Cardiac muscle cell (in vitro differentiated cells and primary cell): ENCODE results near the gene SATB2. TPM values are rescaled to one million over a fixed set of nuclear protein-coding genes. Genes with fewer than 3 reads are reported as not detected.
A peak's percentile ranks its signal among the peaks of the same experiment; 100 is the strongest.

Experiments used
- DNase-seq, 2 donors: peaks; one replicate each; pipeline versions ENCODE4 v3.0.0 to v3.0.0-alpha.2; 2010 to 2017; ENCODE audit warnings: low read depth in 1 of 2, low spot score in 1 of 2
- H3K27ac ChIP-seq: fragments of 200-600 bp; sonication (generic); 2 replicates; pipeline ENCODE4 v1.5.1; 2016
- H3K27me3 ChIP-seq: fragments of 200-600 bp; sonication (generic); 2 replicates; pipeline ENCODE4 v1.6.0; 2016; ENCODE audit warnings: control low read depth
- H3K36me3 ChIP-seq: fragments of 200-600 bp; sonication (generic); 2 replicates; pipeline ENCODE4 v1.5.1; 2016; ENCODE audit warnings: control low read depth
- H3K4me1 ChIP-seq: fragments of 200-600 bp; sonication (generic); 2 replicates; pipeline ENCODE4 v1.8.1; 2017; ENCODE audit warnings: low read depth, mild to moderate bottlenecking, mixed run types
- H3K4me3 ChIP-seq: fragments of 200-600 bp; sonication (generic); 2 replicates; pipeline ENCODE4 v1.5.1; 2016; ENCODE audit warnings: mild to moderate bottlenecking
- H3K9me3 ChIP-seq: fragments of 200-600 bp; sonication (generic); 2 replicates; pipeline ENCODE4 v1.5.1; 2017; ENCODE audit warnings: low read depth, mild to moderate bottlenecking, control low read depth
- polyA plus RNA-seq: library from polyadenylated mRNA; unstranded; fragments of >200 nt; fragmentation: Nextera tagmentation; extraction: Ambion mirVana; gene quantifications from 2 replicates; pipeline ENCODE4 v1.2.1, GENCODE V29; 2016
- total RNA-seq: library from RNA; depleted of rRNA; stranded (reverse); fragments of >200 nt; gene quantifications from 2 replicates; pipeline ENCODE4 v1.2.3, GENCODE V29; 2016
- TF ChIP-seq, protein P1 (sequence below): IDR thresholded peaks from 2 replicates; pipeline ENCODE4 v1.5.1; 2012; ENCODE audit warnings: low read depth, mild to moderate bottlenecking, low read length

The SATB2 gene
- total and polyA plus RNA-seq, 2 experiments from 2014 or later, result 1.0 to 1.4 TPM

DNA sequence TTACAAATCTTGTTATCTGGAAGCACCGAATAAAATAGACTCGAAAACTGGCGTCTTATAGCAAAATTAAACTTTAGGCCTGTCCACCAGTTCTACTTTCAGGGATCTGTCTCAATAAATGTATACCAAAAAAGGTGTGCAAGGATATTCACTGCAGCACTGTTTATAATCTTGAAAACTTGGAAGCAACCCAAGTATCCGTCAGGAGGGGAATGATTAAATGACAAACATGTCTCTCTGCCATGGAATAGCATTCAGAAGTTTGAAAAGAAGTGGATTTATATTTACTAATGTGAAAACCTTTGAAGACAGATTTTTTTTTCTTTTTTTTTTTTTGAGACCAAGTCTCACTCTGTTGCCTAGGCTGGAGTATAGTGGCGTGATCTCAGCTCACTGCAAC is 32.3 kb upstream of the SATB2 start:
- no peak for DNase-seq
- Histone ChIP-seq H3K27ac (no peak overlapping the region), H3K4me3 (no peak overlapping the region), H3K27me3 (peaks cover 3% of the 10 kb centered on the region), H3K4me1 (no peaks in the 10 kb centered on the region), H3K36me3 (no peaks in the 10 kb centered on the region), H3K9me3 (no peaks in the 10 kb centered on the region)
- TF ChIP-seq, protein P1, sequence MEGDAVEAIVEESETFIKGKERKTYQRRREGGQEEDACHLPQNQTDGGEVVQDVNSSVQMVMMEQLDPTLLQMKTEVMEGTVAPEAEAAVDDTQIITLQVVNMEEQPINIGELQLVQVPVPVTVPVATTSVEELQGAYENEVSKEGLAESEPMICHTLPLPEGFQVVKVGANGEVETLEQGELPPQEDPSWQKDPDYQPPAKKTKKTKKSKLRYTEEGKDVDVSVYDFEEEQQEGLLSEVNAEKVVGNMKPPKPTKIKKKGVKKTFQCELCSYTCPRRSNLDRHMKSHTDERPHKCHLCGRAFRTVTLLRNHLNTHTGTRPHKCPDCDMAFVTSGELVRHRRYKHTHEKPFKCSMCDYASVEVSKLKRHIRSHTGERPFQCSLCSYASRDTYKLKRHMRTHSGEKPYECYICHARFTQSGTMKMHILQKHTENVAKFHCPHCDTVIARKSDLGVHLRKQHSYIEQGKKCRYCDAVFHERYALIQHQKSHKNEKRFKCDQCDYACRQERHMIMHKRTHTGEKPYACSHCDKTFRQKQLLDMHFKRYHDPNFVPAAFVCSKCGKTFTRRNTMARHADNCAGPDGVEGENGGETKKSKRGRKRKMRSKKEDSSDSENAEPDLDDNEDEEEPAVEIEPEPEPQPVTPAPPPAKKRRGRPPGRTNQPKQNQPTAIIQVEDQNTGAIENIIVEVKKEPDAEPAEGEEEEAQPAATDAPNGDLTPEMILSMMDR, result no peak

DNA sequence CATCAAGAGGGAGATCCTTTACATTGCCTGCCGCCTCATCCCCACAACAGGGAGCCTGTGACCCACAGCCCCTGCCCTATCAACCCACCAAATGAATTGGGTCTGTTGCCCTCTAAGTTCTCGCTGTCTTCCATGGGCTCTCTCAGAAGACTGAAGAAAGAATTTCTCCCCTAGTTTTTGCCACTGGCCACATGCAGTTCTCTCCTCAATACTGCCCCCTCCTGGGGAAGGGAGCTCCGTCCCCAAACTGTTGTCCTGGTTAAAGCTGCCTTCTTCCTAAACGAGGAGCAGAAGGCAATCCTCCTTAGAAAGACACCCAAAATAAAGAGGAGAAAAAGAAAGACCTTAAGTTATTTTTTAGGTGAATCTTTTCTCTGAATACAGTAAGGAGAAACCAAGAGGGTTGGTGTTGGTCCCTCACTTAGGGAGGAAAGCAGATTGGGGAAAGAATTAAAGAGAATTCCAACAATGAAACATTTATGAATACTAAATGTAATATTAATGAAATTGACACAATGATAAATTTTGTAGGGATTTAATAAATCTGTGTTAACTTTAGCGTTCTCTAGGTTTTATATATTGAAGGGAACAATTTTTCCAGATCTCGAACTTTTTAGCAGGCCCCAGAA is 31.1 kb upstream of the SATB2 start:
- TF ChIP-seq, protein P1, result peak; percentile 91
- H3K9me3 ChIP-seq, result no peaks in the 10 kb centered on the region
- H3K27ac ChIP-seq, result no peak overlapping the region
- no peak overlapping the region for H3K4me3 ChIP-seq
- DNase-seq, result peak; percentile 72 to 73
- H3K4me1 ChIP-seq, result no peaks in the 10 kb centered on the region
- H3K27me3 ChIP-seq, result peaks cover 3% of the 10 kb centered on the region
- no peaks in the 10 kb centered on the region for H3K36me3 ChIP-seq

DNA sequence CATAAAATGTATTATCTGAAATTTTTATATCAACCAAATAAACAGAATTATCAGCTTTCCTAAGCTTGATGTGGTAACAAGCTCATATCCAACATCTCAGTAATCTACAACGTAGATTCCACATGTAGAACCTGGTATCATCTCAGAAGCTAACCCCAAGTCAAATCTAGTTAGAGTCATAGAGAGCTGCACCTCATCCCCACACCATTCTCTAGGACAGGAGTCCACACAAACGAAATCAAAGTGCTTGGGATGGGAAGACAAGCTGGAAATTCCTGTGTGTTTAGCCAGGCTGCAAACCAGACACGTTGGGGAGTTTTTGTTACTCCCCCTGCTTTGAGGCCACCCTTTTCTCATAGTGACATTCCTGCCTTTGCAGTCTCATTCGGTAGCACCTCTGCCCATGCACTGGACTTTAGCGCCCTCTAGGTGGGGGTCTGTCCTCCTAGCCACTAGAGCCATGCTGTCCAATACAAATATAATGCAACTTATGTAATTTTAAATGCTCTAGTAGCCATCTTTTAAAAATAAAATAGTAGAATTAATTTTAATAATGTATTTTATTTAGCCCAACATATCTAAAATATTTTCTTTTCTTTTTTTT is 28.1 kb upstream of the SATB2 start:
- no peaks in the 10 kb centered on the region for H3K9me3 ChIP-seq
- H3K4me3 ChIP-seq, result no peak overlapping the region
- TF ChIP-seq, protein P1, result peak; percentile 71
- H3K27ac ChIP-seq, result no peak overlapping the region
- H3K27me3 ChIP-seq, result peaks cover 6% of the 10 kb centered on the region
- H3K36me3 ChIP-seq, result no peaks in the 10 kb centered on the region
- DNase-seq, result peak; percentile 62 to 81
- H3K4me1 ChIP-seq, result no peaks in the 10 kb centered on the region

DNA sequence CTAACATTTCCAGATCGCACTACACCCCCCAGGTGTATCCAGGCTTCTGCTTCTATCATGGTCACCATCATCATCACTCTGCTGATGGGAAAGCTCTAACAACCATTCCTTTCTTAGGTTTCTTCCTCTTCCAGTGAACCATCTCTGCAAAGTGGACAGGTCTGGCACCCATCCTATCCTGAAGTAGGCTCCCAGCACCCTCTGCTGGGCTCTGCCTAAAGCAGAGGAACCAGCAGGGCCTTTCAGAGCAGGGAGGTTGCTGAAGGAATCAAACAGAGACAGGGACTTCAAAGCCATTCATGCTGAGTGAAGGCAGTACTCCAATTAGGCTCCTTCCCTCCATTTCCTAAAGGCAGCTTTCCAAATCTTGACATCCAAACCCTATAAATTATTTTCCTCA is 27.2 kb upstream of the SATB2 start:
- no peak overlapping the region for H3K27ac ChIP-seq
- peaks cover 6% of the 10 kb centered on the region for H3K27me3 ChIP-seq
- DNase-seq, result no peak
- no peaks in the 10 kb centered on the region for H3K9me3 ChIP-seq
- no peaks in the 10 kb centered on the region for H3K36me3 ChIP-seq
- TF ChIP-seq, protein P1, result no peak
- no peaks in the 10 kb centered on the region for H3K4me1 ChIP-seq
- H3K4me3 ChIP-seq, result no peak overlapping the region

DNA sequence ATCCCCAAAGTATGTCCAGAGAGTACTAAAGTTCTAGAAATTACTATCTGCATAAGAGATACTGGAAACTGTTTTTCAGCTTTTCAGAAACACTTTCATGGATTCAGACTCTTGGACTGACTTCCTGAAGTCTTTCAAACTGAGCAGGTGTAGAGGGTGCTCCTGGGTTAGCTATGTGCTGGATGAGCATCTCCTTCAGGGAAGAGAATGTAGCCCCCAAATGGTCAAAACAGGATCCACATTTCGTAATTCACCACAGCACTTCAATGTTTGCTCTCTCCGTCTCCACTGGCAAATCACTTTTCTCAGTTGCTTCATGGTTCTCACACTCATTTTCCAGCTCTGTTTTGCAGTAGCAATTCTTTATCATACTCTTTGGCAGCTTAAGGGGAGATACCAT is 23.2 kb upstream of the SATB2 start:
- TF ChIP-seq, protein P1, result no peak
- H3K4me1 ChIP-seq, result no peaks in the 10 kb centered on the region
- no peak overlapping the region for H3K27ac ChIP-seq
- no peaks in the 10 kb centered on the region for H3K9me3 ChIP-seq
- H3K4me3 ChIP-seq, result no peak overlapping the region
- no peak for DNase-seq
- no peaks in the 10 kb centered on the region for H3K36me3 ChIP-seq
- peaks cover 20% of the 10 kb centered on the region for H3K27me3 ChIP-seq
